HT-29 (cell line): ENCODE results near the gene TCEA2. TPM values are rescaled to one million over a fixed set of nuclear protein-coding genes. Genes with fewer than 3 reads are reported as not detected.

Experiments used
- small RNA-seq: library from RNA; depleted of rRNA; stranded (forward); fragments of <200 nt; gene quantifications from one replicate; pipeline ENCODE3, GENCODE V24; 2014
- total RNA-seq: library from RNA; depleted of rRNA; stranded (reverse); fragments of >200 nt; shearing (Covaris generic); gene quantifications from 2 replicates; pipeline ENCODE4 v1.2.3, GENCODE V29; 2014; rRNA removed

Gene TCEA2
- total RNA-seq, 1 experiment from 2014 or later = 1.2 TPM

Small RNAs within 50 kb of the gene (small RNA-seq; reads per million reads assigned to genes)
- gene AL355803.1 (not detected), gene MIR6813 (not detected)

Other genes with a start within 250 kb of the TCEA2 start
- gene ZBTB46, start 231.9 kb upstream of the TCEA2 start, total RNA-seq = 3.3 and 5.3 TPM in 2 replicates
- gene ABHD16B, start 201.7 kb upstream of the TCEA2 start, total RNA-seq = not detected in 2 replicates
- gene TPD52L2, start 197.9 kb upstream of the TCEA2 start, total RNA-seq = 151 and 156 TPM in 2 replicates
- 106 and 109 TPM in 2 replicates for gene DNAJC5, start 168.1 kb upstream of the TCEA2 start, total RNA-seq
- gene UCKL1, start 106.8 kb upstream of the TCEA2 start, total RNA-seq = 63.2 and 68.4 TPM in 2 replicates
- 0.34 and 0.38 TPM in 2 replicates for gene ZNF512B, start 93.3 kb upstream of the TCEA2 start, total RNA-seq
- 47.2 and 51.9 TPM in 2 replicates for gene SAMD10, start 83.6 kb upstream of the TCEA2 start, total RNA-seq
- gene PRPF6, start 82.1 kb upstream of the TCEA2 start, total RNA-seq = 102 and 110 TPM in 2 replicates
- 0.69 and 1.5 TPM in 2 replicates for gene C20orf204, start 27.0 kb upstream of the TCEA2 start, total RNA-seq
- not detected in 2 replicates for gene SOX18, start 13.6 kb upstream of the TCEA2 start, total RNA-seq
- 89.2 and 99.8 TPM in 2 replicates for gene RGS19, start 16.3 kb downstream of the TCEA2 start, total RNA-seq
- gene OPRL1, start 16.9 kb downstream of the TCEA2 start, total RNA-seq = 1.2 and 1.5 TPM in 2 replicates
- not detected in 2 replicates for gene LKAAEAR1, start 21.2 kb downstream of the TCEA2 start, total RNA-seq
- gene NPBWR2, start 44.4 kb downstream of the TCEA2 start, total RNA-seq = not detected in 2 replicates
- gene MYT1, start 101.3 kb downstream of the TCEA2 start, total RNA-seq = 2.8 and 5.8 TPM in 2 replicates
- 41.4 and 52.0 TPM in 2 replicates for gene PCMTD2, start 192.6 kb downstream of the TCEA2 start, total RNA-seq